ENCODE measurements around the gene BMPR1B.
A peak's percentile ranks its signal among the peaks of the same experiment; 100 is the strongest.
"Not testable (repeated sequence)": the region's sequence is repeated elsewhere in the genome, so short reads cannot be mapped to it uniquely, and the experiment has no call there.

BMPR1B gene

DNA sequence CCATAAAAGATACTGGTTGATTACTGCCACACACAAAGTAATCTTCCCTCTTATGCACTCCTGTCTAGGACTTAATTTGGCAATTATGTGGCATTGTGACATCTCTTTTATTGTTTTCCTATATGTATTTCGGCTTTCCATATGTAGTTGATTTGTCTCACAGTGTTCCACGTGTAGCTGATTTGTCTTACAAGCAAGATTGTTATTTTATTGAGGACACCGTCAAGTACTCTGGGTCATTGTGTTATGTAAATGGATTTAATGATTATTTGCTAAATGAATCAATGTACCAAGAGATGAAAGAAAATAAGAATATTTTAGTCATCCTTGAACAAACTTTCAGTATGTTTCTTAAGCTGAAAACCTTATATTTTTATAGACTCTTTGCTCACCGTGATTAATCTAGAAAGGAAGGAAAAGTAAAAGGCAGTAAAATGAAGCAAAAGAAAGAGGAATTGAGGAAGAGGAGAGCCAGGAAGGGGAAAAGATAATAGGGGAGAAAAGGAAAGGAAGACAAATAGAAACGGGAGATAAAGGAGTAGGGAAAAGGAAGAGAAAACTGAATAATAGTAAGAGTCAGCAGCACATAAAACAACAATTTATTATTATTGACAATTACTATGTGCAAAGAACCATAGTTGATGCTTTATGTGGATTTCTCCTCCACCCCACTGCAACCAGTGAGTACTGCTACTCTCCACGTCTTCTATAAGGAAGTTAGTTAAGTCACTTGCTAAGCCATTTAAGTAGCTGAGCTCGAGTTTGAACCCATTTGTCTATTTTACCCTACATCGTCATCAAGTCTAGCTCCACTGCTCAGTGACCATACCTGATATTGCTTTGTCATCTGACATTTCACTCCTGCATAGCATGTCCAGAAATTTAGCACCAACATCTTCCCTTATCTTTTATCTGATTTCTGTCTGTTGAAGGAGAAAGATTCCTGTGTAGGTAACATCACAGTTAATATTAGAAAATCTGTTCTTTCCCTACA, 336.5 kb downstream of the BMPR1B start:
- DNase-seq, result no peak

DNA sequence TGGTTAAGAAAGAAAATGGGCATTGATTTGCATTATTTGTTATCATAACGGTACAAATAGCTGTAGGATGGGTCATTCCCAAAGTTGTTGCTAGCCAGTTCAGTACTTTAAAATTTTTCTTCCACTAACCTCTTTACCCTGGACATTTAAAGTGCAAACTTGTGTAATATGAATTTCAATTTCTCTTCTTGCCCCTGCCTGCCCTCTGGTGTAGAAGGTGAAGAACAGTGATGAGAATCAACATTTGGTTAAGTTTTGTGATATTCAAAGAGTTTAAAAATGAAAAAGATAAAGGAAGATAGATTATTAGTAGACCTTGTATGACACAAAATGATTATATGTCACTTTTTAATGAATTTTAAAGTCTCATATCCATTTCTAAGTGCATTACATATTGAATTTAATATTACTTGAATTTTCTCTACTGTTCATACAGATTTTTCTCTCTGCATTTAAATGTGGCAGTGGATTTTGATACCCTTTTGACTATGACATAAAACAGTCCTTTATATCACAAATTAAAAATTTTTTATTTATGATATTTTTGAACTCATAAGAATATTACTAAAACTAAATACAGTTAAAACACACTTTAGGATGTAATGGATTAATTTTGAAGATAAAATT, 337.7 kb downstream of the BMPR1B start:
- DNase-seq, result no peak

GRCh38 chr4:95102162-95102790, 344.5 kb downstream of the BMPR1B start:
- no peak for DNase-seq

GRCh38 chr4:95105112-95105511, 347.4 kb downstream of the BMPR1B start:
- no peak for DNase-seq

DNA sequence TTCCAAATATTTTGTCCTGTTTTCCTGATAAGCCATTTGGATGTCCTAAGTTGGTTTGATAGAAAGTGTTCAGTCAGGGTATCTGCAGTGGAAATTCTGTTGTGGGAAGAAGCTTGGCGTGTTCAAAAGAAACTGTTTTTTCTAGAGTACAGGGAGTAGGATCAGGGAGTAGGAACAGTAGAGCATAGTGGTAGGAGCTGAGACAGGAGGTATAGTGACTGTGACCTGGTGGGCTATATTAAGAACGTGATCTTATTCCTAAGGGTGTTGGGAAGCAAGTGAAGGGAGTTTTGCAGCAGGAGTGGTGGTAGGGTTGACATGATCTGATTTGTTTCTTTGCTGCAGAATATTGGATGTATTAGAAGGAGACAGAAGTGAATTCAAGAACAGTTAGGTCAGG, 348.2 kb downstream of the BMPR1B start:
- no peak for DNase-seq

- DNase-seq, result no peak
Measured at GRCh38 chr4:95106408-95106928, 348.7 kb downstream of the BMPR1B start.

GRCh38 chr4:95107004-95107403, 349.2 kb downstream of the BMPR1B start:
- no peak for DNase-seq

DNA sequence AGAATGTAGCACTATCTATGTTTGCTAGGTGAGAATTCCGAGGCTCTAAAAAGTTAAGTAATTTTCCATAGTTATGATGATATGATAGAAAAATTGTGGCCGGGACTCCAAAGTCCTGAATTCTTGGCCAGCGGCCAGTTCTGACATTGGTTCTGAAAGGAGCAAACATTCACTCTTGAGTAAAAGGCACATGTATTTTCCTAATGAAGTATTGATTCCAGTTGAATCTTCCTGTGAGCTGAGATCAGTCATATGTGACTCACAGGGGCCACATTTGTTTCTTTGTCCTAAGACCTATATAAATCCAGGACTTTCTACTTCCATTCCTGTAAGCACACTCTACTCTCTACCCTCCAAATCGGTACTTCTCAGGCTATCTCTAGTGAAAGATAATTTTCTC, 349.9 kb downstream of the BMPR1B start:
- no peak for DNase-seq

DNA sequence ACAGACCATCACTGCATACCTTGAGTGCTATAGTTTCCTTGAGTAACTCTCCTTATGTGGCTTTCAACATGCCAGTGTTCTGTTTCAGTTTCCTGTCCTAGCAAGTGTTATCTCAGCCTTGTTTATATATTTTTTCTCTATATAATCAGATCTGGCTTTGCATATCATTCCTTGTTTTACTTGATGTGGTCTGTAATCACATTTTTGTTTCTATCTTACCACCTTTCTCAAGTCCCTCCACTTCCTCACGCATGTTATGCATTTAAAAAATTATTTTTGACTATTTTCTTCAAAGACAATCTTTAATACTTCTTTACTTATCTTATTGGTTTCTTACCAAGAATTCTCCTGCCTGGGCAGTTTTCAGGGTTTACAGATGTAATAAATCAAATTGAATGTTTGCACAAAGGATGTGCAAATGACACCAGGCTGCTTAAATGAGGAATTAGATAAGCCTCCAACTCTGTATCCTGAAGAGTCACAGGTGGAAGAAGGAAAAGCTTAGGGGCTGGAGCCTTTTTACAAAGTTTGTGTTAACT, 351.2 kb downstream of the BMPR1B start:
- no peak for DNase-seq

DNA sequence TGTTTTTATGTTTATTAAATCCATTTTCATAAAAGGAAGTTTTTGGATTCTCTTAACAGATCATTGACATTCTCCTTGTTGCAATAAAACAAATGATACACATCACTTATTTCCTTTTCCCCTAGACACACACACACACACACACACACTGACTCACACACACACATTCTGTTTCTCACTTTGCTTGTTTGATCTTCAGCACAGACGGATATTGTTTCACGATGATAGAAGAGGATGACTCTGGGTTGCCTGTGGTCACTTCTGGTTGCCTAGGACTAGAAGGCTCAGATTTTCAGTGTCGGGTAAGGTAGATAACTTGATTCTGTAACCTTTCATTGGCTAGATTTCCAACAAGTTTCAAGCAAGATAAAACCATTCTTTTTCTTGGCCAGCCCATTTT, 356.8 kb downstream of the BMPR1B start:
- DNase-seq, result no peak

DNA sequence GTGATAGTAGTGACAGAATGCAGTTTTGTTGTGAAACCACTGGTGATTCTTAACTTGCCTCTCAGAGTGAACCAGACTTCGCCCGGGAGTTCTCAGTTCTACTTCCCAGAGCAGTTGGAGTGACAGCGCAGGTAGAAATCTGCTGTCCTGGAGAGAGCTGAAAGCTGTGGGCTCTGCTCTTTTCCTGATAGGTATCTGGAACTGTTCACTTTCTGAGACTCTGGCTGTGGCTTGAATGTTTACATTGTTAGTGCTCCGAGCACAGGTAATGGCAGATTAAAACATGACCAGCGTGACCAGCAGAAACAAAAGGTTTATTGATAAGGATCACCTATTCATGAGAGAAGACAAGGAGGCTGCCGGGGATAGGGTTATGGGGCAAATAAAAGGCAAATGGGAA, 360.7 kb downstream of the BMPR1B start:
- no peak for DNase-seq

- DNase-seq, result no peak
Measured at GRCh38 chr4:95120456-95120855, 362.7 kb downstream of the BMPR1B start.

DNA sequence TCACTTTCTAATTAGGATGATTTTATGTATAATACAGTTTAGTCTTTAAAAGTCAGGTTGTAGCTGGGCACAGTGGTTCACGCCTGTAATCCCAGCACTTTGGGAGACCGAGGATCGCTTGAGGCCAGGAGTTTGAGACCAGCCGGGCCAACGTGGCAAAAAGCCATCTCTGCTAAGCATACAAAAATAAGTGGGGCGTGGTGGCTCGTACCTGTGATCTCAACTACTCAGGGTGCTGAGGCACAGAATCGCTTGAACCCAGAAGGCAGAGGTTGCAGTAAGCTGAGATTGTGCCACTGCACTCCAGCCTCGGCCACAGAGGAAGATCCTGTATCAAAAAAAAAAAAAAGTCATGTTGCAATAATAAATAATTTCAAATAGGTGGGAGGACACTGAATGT, 364.2 kb downstream of the BMPR1B start:
- no peak for DNase-seq

GRCh38 chr4:95124906-95125504, 367.2 kb downstream of the BMPR1B start:
- no peak for DNase-seq

DNA sequence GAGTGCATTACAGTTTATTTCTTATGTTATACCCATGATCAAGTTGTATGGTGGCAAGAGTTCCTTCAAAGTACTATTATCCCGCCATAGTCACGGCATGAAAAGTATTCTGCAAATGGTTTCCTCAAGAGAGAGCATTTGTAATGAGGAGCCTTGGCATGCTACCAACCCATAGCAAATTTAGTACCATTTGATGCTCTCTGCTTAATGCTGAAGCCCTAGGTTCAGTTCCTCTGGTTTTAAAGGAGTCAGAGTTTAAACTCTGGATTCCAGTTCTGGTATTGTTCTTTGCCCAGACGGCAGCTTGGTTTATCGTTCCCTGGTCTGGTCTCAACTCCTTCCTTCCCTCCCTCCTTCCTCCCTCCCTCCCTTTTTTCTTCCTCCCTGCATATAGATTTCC, 371.3 kb downstream of the BMPR1B start:
- no peak for DNase-seq

DNA sequence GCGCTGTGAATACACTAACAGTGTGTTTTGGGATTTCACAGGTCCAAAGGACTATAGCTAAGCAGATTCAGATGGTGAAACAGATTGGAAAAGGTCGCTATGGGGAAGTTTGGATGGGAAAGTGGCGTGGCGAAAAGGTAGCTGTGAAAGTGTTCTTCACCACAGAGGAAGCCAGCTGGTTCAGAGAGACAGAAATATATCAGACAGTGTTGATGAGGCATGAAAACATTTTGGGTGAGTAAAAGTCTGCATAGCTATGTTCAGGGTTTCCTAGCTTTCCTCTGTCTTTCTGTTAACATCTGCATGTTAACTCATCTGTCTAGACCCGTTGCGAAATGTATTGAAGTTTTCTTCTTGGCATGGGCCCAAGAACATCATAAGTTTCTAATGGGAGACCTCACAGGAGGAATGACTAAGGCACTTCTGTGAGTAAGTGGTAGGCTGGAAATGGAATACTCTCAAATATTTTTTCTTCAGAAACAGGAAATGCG, 372.1 kb downstream of the BMPR1B start:
- DNase-seq, result peak; percentile 27

- DNase-seq, result not testable (repeated sequence)
Measured at GRCh38 chr4:95134016-95134415, 376.3 kb downstream of the BMPR1B start.

DNA sequence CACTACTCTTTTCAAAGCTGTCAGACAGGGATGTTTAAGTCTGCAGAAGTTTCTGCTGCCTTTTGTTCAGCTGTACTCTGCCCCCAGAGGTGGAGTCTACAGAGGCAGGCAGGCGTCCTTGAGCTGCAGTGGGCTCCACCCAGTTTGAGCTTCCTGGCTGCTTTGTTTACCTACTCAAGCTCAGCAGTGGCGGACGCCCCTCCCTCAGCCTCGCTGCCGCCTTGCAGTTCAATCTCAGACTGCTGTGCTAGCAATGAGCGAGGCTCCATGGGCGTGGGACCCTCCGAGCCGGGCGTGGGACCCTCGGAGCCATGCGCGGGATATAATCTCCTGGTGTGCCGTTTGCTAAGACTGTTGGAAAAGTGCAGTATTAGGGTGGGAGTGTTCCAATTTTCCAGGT, 381.7 kb downstream of the BMPR1B start:
- not testable (repeated sequence) for DNase-seq

DNA sequence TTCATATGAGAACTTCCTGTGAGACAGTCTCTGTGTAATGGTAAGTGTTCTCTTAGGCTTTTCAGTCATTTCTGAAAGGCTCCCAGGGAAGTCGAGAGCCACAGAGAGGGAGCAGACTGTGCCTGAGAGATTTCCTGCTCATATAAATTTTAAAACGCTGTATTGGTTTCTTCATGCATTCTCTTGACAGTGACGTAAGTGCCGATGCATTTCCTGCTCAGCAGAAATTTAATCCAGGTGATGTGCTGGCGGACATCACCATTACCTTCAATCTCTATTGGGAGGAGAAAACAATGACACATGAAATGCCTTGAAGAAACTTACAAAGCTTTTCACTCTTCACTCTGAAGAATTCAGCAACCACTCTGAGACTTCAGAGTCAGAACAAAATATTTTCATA, 383.6 kb downstream of the BMPR1B start:
- DNase-seq, result no peak

DNA sequence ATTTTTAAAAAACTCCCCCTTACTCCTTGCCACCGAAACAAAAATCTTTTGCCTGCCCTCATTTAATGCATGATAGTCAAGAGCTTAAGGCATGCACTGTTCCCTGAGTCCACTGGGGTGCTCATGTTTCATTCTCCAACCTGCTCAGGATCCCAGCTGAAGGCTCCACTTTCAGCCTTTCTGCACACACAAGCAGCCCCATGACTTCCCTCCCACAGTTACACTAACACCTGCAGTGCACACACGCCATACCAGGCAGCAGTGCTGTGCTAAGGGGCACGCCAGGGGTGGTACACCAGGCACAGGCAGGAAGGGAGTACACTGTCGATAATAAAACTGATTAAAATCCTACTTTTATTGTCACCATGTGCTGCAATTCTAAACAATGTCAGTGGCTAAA, 385.2 kb downstream of the BMPR1B start:
- no peak for DNase-seq

DNA sequence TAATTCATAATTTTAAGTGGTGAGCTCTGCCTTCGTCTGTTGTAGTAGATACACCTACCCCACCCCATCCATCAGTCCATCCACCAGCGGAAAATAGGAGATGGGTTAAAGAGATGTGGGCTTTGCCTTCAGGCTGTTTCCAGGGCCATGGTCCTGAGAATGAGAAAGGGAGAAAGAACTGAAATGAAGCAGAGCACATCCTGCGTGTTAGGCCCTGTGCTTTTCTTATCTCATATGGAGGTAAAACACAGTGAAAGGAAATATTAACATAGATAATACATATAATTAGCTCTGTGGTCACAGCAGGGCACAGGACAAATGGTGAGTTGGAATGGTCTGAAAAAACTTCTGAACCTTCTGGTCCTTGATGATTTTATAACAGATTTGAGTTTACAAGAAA, 393.5 kb downstream of the BMPR1B start:
- DNase-seq, result no peak

GRCh38 chr4:95153182-95153581, 395.4 kb downstream of the BMPR1B start:
- DNase-seq, result no peak

Measured in T1000 (cell line).